Activated CD4-positive, alpha-beta memory T cell treated with anti-CD3 and anti-CD28 coated beads for 36 hours (primary cell): ENCODE data around the gene XPA. TPM values are rescaled to one million over a fixed set of nuclear protein-coding genes. Genes with fewer than 3 reads are reported as not detected.

Source experiments
- CTCF ChIA-PET: fragments of 350-600 bp; sonication (Branson Sonifier 250); formaldehyde crosslinking; loops from one replicate; lab custom pipeline; 2021; ENCODE audit warnings: antibody characterized with exemption, inconsistent platforms; lab: Charles Lee
- POLR2A ChIA-PET: fragments of 350-600 bp; sonication (Branson Sonifier 250); formaldehyde crosslinking; loops from one replicate; lab custom pipeline; 2021; ENCODE audit warnings: antibody characterized with exemption; lab: Charles Lee
- DNase-seq: peaks from one replicate; pipeline ENCODE4 v3.0.0-alpha.2; 2020
- H3K27ac Mint-ChIP-seq: one replicate; pipeline ENCODE4 v1.8.0; 2021; ENCODE audit warnings: mixed read lengths
- H3K27me3 Mint-ChIP-seq: one replicate; pipeline ENCODE4 v1.8.0; 2021; ENCODE audit warnings: mixed read lengths
- H3K36me3 Mint-ChIP-seq: one replicate; pipeline ENCODE4 v1.8.0; 2021; ENCODE audit warnings: mixed read lengths
- H3K4me1 Mint-ChIP-seq: one replicate; pipeline ENCODE4 v1.8.0; 2021; ENCODE audit warnings: low read depth, mixed read lengths
- H3K4me3 Mint-ChIP-seq: one replicate; pipeline ENCODE4 v1.8.0; 2021; ENCODE audit warnings: mild to moderate bottlenecking, mixed read lengths
- H3K9me3 Mint-ChIP-seq: one replicate; pipeline ENCODE4 v1.8.0; 2021; ENCODE audit warnings: mixed read lengths
- intact Hi-C: fragments of 100-400 bp; cut with micrococcal nuclease; formaldehyde crosslinking; loops from one replicate; pipeline ENCODE4 v1.15.1; 2023
- total RNA-seq, 2 experiments: library from RNA; stranded (reverse); gene quantifications; one replicate each; pipeline ENCODE4 v1.2.3, GENCODE V29; 2021

Gene XPA
- total RNA-seq, 2 experiments from 2014 or later = 8.5 to 9.6 TPM

DNA sequence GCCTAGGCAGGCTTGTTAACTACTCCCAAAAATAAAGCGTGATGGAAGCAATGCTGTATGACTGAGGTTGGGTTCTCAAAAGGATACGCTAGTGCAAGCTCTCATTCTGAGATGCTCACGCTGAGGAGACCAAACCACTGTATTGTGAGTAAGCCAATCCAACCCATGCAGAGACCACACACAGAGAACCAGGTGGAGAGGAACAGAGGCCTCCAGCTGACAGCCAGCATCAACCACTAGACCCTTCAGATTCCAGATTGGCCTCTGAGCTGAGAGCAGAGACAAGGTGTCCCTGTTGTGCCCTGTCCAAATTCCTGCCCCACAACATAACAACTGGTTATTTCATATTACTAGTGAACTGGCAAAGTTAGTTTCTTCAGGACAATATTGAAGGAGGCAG, 68.5 kb downstream of the XPA start:
- ChIA-PET POLR2A (no interaction called here), CTCF (interaction anchor here (3.0 to 3.3 kb wide), 2 partner anchors 13 to 30 kb away, joined by 11 read pairs; no protein-coding TSS in a partner anchor)
- Mint-ChIP-seq H3K27ac (no peak overlapping the region), H3K9me3 (no peaks in the 10 kb centered on the region), H3K36me3 (peaks cover 7% of the 10 kb centered on the region), H3K4me1 (peaks cover 19% of the 10 kb centered on the region), H3K4me3 (no peak overlapping the region), H3K27me3 (no peaks in the 10 kb centered on the region)
- no peak for DNase-seq
- intact Hi-C loops = no loop called here

DNA sequence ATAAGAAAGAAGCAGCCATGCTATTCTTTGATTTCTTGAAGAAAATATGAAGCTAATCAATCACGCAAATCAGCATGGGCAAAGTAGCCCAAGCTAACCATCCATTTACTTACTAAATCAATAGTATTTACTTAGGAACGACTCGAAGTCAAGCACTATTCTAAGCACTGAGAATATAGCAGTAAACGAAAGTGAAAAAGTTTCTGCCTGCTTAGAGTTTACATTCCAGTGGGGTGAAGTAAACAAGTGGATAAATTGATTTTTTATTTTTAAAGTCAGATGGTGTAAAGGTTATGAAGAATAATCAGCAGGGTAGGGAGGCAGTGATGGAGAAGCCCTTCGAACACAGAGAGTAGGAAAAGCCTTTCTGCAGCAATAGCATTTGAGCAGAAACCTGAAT, 69.5 kb downstream of the XPA start:
- ChIA-PET CTCF (interaction anchor here (3.0 to 3.3 kb wide), 2 partner anchors 12 to 29 kb away, joined by 11 read pairs; no protein-coding TSS in a partner anchor), POLR2A (no interaction called here)

DNA sequence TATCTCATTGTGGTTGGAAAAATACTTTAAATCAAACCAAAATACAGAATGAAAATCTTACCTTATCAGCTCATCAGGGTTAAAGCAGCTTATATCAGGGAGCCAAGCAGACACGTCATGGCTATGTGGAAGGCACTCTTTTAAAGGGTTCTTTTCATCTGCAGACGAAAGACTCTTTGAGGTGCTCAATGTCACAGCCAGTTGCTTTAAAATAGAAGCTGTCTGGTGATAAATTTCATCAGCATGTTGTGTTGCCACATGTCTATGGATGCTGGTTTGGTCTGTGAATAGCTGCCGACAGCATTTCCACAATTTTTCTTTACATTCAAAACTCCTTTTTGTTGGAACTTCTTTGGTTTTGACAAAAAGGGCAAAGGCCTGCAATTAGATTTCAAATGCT, 71.5 kb downstream of the XPA start:
- H3K9me3 Mint-ChIP-seq = no peaks in the 10 kb centered on the region
- H3K27ac Mint-ChIP-seq = no peak overlapping the region
- no peak for DNase-seq
- H3K27me3 Mint-ChIP-seq = no peaks in the 10 kb centered on the region
- H3K4me1 Mint-ChIP-seq = peaks cover 11% of the 10 kb centered on the region
- H3K36me3 Mint-ChIP-seq = peaks cover 10% of the 10 kb centered on the region
- intact Hi-C loops = no loop called here
- POLR2A ChIA-PET = no interaction called here
- no peak overlapping the region for H3K4me3 Mint-ChIP-seq
- CTCF ChIA-PET = interaction anchor here (2.0 kb wide), 1 partner anchor 10 kb away, joined by 11 read pairs; no protein-coding TSS in a partner anchor

More for the DNA sequence above, 69.5 kb downstream of the XPA start:
- Mint-ChIP-seq H3K9me3 (no peaks in the 10 kb centered on the region), H3K36me3 (peaks cover 9% of the 10 kb centered on the region), H3K27ac (no peak overlapping the region), H3K4me1 (peaks cover 19% of the 10 kb centered on the region), H3K4me3 (no peak overlapping the region), H3K27me3 (no peaks in the 10 kb centered on the region)
- no peak for DNase-seq
- intact Hi-C loops = no loop called here

Other genes with a start within 250 kb of the XPA start
- 1 to 10 TPM; 1.7 to 2.5 TPM for gene TMOD1, start 195.7 kb downstream of the XPA start, total RNA-seq
- 10 to 100 TPM; 10.3 to 13.4 TPM for gene TSTD2, start 64.0 kb downstream of the XPA start, total RNA-seq
- gene NCBP1, start 63.5 kb downstream of the XPA start, total RNA-seq = 10 to 100 TPM; 43.4 to 47.2 TPM
- gene FOXE1, start 155.9 kb upstream of the XPA start, total RNA-seq = not detected
- 10 to 100 TPM; 13.3 to 13.4 TPM for gene TRMO, start 225.2 kb upstream of the XPA start, total RNA-seq
- under 1 TPM; 0.69 to 0.99 TPM for gene HEMGN, start 240.8 kb upstream of the XPA start, total RNA-seq